ENCODE results near the gene PDE8A. TPM values are rescaled to one million over a fixed set of nuclear protein-coding genes. Genes with fewer than 3 reads are reported as not detected.

Gene PDE8A
- total RNA-seq, 1 experiment from 2014 or later, result 40.0 TPM

DNA sequence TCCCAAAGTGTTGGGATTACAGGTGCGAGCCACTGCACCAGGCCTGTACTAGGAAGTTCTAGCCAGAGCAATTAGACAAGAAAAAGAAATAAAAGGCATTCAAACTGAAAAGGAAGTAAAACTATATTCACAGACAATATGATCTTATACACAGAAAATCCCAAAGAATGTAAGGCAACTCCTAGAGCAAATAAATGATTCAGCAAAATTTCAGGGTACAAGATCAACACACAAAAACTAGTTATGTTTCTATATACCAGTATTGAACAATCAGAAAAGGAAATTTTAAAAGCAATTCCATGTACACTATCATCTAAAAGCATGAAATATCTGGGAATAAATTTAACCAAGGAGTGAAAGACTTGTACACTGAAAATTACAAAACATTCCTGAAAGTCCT, 180.6 kb downstream of the PDE8A start:
- in situ Hi-C loops (cut with HindIII; ENCODE audit: low pct_unique_long_range_greater_than_20kb, low sequenced_read_pairs), result no loop called here
- BruUV-seq (replicated peaks), result no TSS peak

DNA sequence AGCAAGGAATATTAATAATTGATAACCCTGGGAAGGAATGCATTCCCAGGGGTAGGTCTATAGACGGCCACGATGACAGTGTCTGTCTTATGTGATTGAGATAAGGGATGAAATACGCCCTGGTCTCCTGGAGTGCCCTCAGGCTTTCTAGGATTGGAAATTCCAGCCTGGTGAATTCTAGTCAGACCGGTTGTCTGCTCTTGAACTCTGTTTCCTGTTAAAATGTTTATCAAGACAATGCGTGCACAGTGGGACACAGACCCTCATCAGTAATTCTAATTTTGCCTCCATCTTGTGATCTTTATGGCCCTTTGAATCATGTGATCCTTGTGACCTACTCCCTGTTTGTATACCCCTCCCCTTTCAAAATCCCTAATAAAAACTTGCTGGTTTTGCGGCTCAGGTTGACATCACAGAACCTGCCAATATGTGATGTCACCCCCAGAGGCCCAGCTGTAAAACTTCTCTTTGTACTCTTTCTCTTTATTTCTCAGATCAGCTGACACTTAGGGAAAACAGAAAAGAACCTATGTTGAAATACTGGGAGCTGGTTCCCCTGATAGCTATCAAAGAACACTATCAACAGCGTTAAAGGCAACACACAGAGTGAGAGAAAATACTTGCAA, 183.3 kb downstream of the PDE8A start:
- ChIA-PET CTCF (interaction anchor here (0.6 kb wide), 1 partner anchor 20 kb away, joined by 5 read pairs; no protein-coding TSS in a partner anchor), POLR2A (no interaction called here)

More for the DNA sequence above, 180.6 kb downstream of the PDE8A start:
- POLR2A ChIA-PET, result no interaction called here
- DNase-seq (ENCODE audit: low read depth, low spot score), result no peak
- intact Hi-C loops (cut with micrococcal nuclease; ENCODE audit: unreplicated experiment), result no loop called here
- Histone ChIP-seq H3K4me1 (ENCODE audit: control insufficient read depth, insufficient read depth, low read length) (no peaks in the 10 kb centered on the region), H3K9me3 (ENCODE audit: control insufficient read depth, insufficient read depth, low read depth, low read length) (no peaks in the 10 kb centered on the region), H3K27me3 (ENCODE audit: control insufficient read depth, insufficient read depth, low read length) (no peaks in the 10 kb centered on the region), H3K4me3 (ENCODE audit: low read depth in 2 of 2, low read length in 2 of 2) (no peak overlapping the region), H3K36me3 (ENCODE audit: control insufficient read depth, insufficient read depth, low read length) (no peaks in the 10 kb centered on the region), H3K27ac (ENCODE audit: low read length) (no peak overlapping the region)
- no peak for ATAC-seq
- CTCF ChIA-PET, result no interaction called here
- TF ChIP-seq SIN3A (IDR thresholded peaks at IDR 0.05; ENCODE audit: borderline replicate concordance, insufficient read depth, low read depth, low read length) (no peak), POLR2AphosphoS5 (IDR thresholded peaks at IDR 0.05; ENCODE audit: low read depth, low read length) (no peak), TCF7L2 (IDR thresholded peaks at IDR 0.05; ENCODE audit: low read depth, low read length) (no peak)
- TF ChIP-seq, protein P1, sequence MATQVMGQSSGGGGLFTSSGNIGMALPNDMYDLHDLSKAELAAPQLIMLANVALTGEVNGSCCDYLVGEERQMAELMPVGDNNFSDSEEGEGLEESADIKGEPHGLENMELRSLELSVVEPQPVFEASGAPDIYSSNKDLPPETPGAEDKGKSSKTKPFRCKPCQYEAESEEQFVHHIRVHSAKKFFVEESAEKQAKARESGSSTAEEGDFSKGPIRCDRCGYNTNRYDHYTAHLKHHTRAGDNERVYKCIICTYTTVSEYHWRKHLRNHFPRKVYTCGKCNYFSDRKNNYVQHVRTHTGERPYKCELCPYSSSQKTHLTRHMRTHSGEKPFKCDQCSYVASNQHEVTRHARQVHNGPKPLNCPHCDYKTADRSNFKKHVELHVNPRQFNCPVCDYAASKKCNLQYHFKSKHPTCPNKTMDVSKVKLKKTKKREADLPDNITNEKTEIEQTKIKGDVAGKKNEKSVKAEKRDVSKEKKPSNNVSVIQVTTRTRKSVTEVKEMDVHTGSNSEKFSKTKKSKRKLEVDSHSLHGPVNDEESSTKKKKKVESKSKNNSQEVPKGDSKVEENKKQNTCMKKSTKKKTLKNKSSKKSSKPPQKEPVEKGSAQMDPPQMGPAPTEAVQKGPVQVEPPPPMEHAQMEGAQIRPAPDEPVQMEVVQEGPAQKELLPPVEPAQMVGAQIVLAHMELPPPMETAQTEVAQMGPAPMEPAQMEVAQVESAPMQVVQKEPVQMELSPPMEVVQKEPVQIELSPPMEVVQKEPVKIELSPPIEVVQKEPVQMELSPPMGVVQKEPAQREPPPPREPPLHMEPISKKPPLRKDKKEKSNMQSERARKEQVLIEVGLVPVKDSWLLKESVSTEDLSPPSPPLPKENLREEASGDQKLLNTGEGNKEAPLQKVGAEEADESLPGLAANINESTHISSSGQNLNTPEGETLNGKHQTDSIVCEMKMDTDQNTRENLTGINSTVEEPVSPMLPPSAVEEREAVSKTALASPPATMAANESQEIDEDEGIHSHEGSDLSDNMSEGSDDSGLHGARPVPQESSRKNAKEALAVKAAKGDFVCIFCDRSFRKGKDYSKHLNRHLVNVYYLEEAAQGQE (IDR thresholded peaks at IDR 0.05; ENCODE audit: insufficient read depth in 1 of 2, low read depth in 2 of 2, low read length in 1 of 2), result no peak
- TF ChIP-seq, protein P2, sequence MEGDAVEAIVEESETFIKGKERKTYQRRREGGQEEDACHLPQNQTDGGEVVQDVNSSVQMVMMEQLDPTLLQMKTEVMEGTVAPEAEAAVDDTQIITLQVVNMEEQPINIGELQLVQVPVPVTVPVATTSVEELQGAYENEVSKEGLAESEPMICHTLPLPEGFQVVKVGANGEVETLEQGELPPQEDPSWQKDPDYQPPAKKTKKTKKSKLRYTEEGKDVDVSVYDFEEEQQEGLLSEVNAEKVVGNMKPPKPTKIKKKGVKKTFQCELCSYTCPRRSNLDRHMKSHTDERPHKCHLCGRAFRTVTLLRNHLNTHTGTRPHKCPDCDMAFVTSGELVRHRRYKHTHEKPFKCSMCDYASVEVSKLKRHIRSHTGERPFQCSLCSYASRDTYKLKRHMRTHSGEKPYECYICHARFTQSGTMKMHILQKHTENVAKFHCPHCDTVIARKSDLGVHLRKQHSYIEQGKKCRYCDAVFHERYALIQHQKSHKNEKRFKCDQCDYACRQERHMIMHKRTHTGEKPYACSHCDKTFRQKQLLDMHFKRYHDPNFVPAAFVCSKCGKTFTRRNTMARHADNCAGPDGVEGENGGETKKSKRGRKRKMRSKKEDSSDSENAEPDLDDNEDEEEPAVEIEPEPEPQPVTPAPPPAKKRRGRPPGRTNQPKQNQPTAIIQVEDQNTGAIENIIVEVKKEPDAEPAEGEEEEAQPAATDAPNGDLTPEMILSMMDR (IDR thresholded peaks at IDR 0.05), result no peak

More for the DNA sequence above, 183.3 kb downstream of the PDE8A start:
- Histone ChIP-seq H3K27me3 (ENCODE audit: control insufficient read depth, insufficient read depth, low read length) (no peaks in the 10 kb centered on the region; the same call in 1 of the 2 replicates), H3K36me3 (ENCODE audit: control insufficient read depth, insufficient read depth, low read length) (no peaks in the 10 kb centered on the region), H3K4me1 (ENCODE audit: control insufficient read depth, insufficient read depth, low read length) (no peaks in the 10 kb centered on the region), H3K27ac (ENCODE audit: low read length) (no peak overlapping the region), H3K4me3 (ENCODE audit: low read depth in 2 of 2, low read length in 2 of 2) (no peak overlapping the region), H3K9me3 (ENCODE audit: control insufficient read depth, insufficient read depth, low read depth, low read length) (no peaks in the 10 kb centered on the region)
- in situ Hi-C loops (cut with HindIII; ENCODE audit: low pct_unique_long_range_greater_than_20kb, low sequenced_read_pairs), result no loop called here
- TF ChIP-seq, protein P2 (IDR thresholded peaks at IDR 0.05), result no peak
- TF ChIP-seq, protein P1 (IDR thresholded peaks at IDR 0.05; ENCODE audit: insufficient read depth in 1 of 2, low read depth in 2 of 2, low read length in 1 of 2), result no peak
- no peak for TF ChIP-seq TCF7L2 (IDR thresholded peaks at IDR 0.05; ENCODE audit: low read depth, low read length)
- TF ChIP-seq POLR2AphosphoS5 (IDR thresholded peaks at IDR 0.05; ENCODE audit: low read depth, low read length), result no peak
- no peak for TF ChIP-seq SIN3A (IDR thresholded peaks at IDR 0.05; ENCODE audit: borderline replicate concordance, insufficient read depth, low read depth, low read length)
- intact Hi-C loops (cut with micrococcal nuclease; ENCODE audit: unreplicated experiment), result no loop called here
- ATAC-seq (no peak), DNase-seq (ENCODE audit: low read depth, low spot score) (no peak)
- no TSS peak for BruUV-seq (replicated peaks)
